HL-60 (cell line): Measurements from ENCODE around the gene TBX2.

Experiments used
- DNase-seq, 2 experiments: peaks; one replicate each; pipeline ENCODE4 v3.0.0-alpha.2; 2010 to 2020; ENCODE audit warnings: low read depth in 1 of 2, low spot score in 1 of 2
- H3K27ac ChIP-seq: fragments of 250-450 bp; sonication (Bioruptor Pico); replicated peaks from 2 replicates; pipeline ENCODE4 v1.5.1; 2020; ENCODE audit warnings: mild to moderate bottlenecking, moderate library complexity
- H3K27me3 ChIP-seq: fragments of 250-450 bp; sonication (Bioruptor Pico); 2 replicates; pipeline ENCODE4 v1.5.1; 2021; ENCODE audit warnings: mild to moderate bottlenecking, moderate library complexity; ENCODE audit not compliant: insufficient read depth, poor library complexity, severe bottlenecking
- H3K4me3 ChIP-seq: replicated peaks from 2 replicates; pipeline ENCODE4 v1.5.1; 2011; ENCODE audit warnings: mild to moderate bottlenecking, control low read depth, low read length; ENCODE audit not compliant: insufficient read depth
- CTCF ChIP-seq: IDR thresholded peaks from one replicate; pipeline ENCODE4 v1.5.1; 2011; ENCODE audit warnings: low read length, control low read depth, inconsistent platforms; ENCODE audit not compliant: insufficient read depth
- GABPA ChIP-seq: IDR thresholded peaks from 2 replicates; pipeline ENCODE4 v1.6.1; 2012; ENCODE audit warnings: low read depth
- POLR2AphosphoS5 ChIP-seq: IDR thresholded peaks from 2 replicates; pipeline ENCODE4 v1.6.1; 2012; ENCODE audit warnings: low read depth
- REST ChIP-seq: IDR thresholded peaks from 2 replicates; pipeline ENCODE4 v1.6.1; 2012; ENCODE audit warnings: low read depth; ENCODE audit not compliant: insufficient replicate concordance
- SPI1 ChIP-seq: IDR thresholded peaks from 2 replicates; pipeline ENCODE4 v1.6.1; 2012; ENCODE audit warnings: low read depth, mild to moderate bottlenecking, borderline replicate concordance

Gene TBX2

GRCh38 chr17:61450641-61451537 lies 51.2 kb downstream of the TBX2 start:
- no peak for DNase-seq
- Histone ChIP-seq H3K4me3 (no peak overlapping the region), H3K27ac (no peak overlapping the region), H3K27me3 (peaks cover 65% of the 10 kb centered on the region)
- TF ChIP-seq SPI1 = no peak
- TF ChIP-seq CTCF = no peak
- no peak for TF ChIP-seq GABPA
- no peak for TF ChIP-seq REST
- no peak for TF ChIP-seq POLR2AphosphoS5

GRCh38 chr17:61451538-61452300 lies 52.1 kb downstream of the TBX2 start:
- Histone ChIP-seq H3K4me3 (no peak overlapping the region), H3K27me3 (peaks cover 70% of the 10 kb centered on the region), H3K27ac (no peak overlapping the region)
- TF ChIP-seq CTCF (no peak), SPI1 (no peak), POLR2AphosphoS5 (no peak), GABPA (no peak), REST (no peak)
- no peak for DNase-seq

- Histone ChIP-seq H3K27me3 (peaks cover 74% of the 10 kb centered on the region), H3K4me3 (no peak within 1 kb of the TSS), H3K27ac (no peak within 1 kb of the TSS)
- TF ChIP-seq GABPA (no peak), CTCF (no peak), POLR2AphosphoS5 (no peak), REST (no peak), SPI1 (no peak)
- no peak for DNase-seq
Measured at GRCh38 chr17:61452301-61453290, 53.0 kb downstream of the TBX2 start, which contains the start of gene TBX4. TSS of gene TBX4 (plus strand) at chr17:61452422. CDS start at chr17:61456491, 4,069 bp downstream.
